Erythroblast (primary cell): ENCODE measurements around the gene ARHGAP30.

Source experiments
- GATA1 ChIP-seq: IDR thresholded peaks from 2 replicates; pipeline ENCODE4 v1.6.1; 2011; ENCODE audit warnings: low read depth, mild to moderate bottlenecking, control low read depth, low read length, moderate library complexity
- POLR2A ChIP-seq: IDR thresholded peaks from 2 replicates; pipeline ENCODE4 v1.6.1; 2011; ENCODE audit warnings: mild to moderate bottlenecking, low read length

- peak; percentile 84 for TF ChIP-seq POLR2A
- no peak for TF ChIP-seq GATA1
Observed at GRCh38 chr1:161021165-161021969, 48.3 kb downstream of the ARHGAP30 start.
